Thyroid gland (tissue), 4 donors: ENCODE measurements around the gene SLC24A4.

Source experiments
- POLR2A ChIP-seq, 2 donors: fragments of 450-650 bp; IDR thresholded peaks; one replicate each; pipeline ENCODE4 v1.6.1; 2017; ENCODE audit warnings: antibody characterized with exemption in 2 of 2, mild to moderate bottlenecking in 2 of 2, moderate library complexity in 1 of 2
- TF ChIP-seq, protein P1 (sequence below), 6 experiments: fragments of 200-600 bp in 3 of 6; fragments of 450-650 bp in 3 of 6; sonication (generic) in 3 of 6; IDR thresholded peaks; one replicate each; pipeline ENCODE4 v1.5.1; 2016 to 2019; ENCODE audit warnings: antibody characterized with exemption in 6 of 6, mild to moderate bottlenecking in 2 of 6, inconsistent platforms in 1 of 6, moderate library complexity in 1 of 6

DNA sequence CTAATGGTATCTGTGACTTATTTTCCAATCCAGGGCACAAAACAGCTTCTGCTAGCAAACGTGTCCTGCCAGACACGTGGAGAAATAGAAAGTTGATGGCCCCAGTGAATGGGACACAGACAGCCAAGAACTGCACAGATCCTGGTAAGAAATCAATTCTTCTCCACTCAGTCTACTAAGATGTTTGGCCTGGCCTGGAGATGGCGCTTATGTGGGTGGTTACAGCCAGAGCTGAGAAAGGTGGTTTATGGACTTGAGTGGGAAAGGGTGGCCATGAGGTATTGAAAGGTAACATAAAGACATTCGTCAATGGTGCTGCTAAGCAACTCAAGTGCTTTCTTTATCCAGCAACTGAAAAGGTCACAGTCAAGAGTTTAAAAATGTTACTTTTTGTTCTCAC, 2.9 kb downstream of the SLC24A4 start:
- TF ChIP-seq, protein P1, sequence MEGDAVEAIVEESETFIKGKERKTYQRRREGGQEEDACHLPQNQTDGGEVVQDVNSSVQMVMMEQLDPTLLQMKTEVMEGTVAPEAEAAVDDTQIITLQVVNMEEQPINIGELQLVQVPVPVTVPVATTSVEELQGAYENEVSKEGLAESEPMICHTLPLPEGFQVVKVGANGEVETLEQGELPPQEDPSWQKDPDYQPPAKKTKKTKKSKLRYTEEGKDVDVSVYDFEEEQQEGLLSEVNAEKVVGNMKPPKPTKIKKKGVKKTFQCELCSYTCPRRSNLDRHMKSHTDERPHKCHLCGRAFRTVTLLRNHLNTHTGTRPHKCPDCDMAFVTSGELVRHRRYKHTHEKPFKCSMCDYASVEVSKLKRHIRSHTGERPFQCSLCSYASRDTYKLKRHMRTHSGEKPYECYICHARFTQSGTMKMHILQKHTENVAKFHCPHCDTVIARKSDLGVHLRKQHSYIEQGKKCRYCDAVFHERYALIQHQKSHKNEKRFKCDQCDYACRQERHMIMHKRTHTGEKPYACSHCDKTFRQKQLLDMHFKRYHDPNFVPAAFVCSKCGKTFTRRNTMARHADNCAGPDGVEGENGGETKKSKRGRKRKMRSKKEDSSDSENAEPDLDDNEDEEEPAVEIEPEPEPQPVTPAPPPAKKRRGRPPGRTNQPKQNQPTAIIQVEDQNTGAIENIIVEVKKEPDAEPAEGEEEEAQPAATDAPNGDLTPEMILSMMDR (IDR thresholded peaks at IDR 0.05) = no peak
- no peak for TF ChIP-seq POLR2A (IDR thresholded peaks at IDR 0.05)
